Activated T-cell treated with anti-CD3 and anti-CD28 coated beads, Interleukin-2, amount 50 U/mL, for 72 hours (primary cell): ENCODE data around the gene KCNJ15. TPM values are rescaled to one million over a fixed set of nuclear protein-coding genes. Genes with fewer than 3 reads are reported as not detected.

Source experiments
- ATAC-seq, 2 donors: fragments of 150-1000 bp; cut with Tn5 transposase; replicated peaks in 1 of 2; 2 replicates each; pipeline ENCODE4 v1.10.0; 2021; ENCODE audit warnings: moderate library complexity in 2 of 2, mild to moderate bottlenecking in 1 of 2
- DNase-seq, 2 donors: peaks; one replicate each; pipeline ENCODE4 v3.0.0; 2021 to 2022; ENCODE audit warnings: mixed read lengths in 1 of 2
- H3K27ac Mint-ChIP-seq: one replicate; pipeline ENCODE4 v1.8.0; 2022; ENCODE audit warnings: mild to moderate bottlenecking, moderate library complexity, mixed read lengths
- H3K27me3 Mint-ChIP-seq: one replicate; pipeline ENCODE4 v1.8.0; 2022; ENCODE audit warnings: low read depth, mixed read lengths
- H3K36me3 Mint-ChIP-seq, 2 donors: one replicate each; pipeline ENCODE4 v1.8.0; 2022; ENCODE audit warnings: mixed read lengths in 2 of 2, mild to moderate bottlenecking in 1 of 2; ENCODE audit not compliant: insufficient read depth in 2 of 2
- H3K4me1 Mint-ChIP-seq: one replicate; pipeline ENCODE4 v1.8.0; 2022; ENCODE audit warnings: low read depth, mixed read lengths
- H3K4me3 Mint-ChIP-seq, 2 donors: one replicate each; pipeline ENCODE4 v1.8.0; 2022; ENCODE audit warnings: mild to moderate bottlenecking in 2 of 2, mixed read lengths in 2 of 2, moderate library complexity in 2 of 2
- H3K9me3 Mint-ChIP-seq, 2 donors: one replicate each; pipeline ENCODE4 v1.8.0; 2022; ENCODE audit warnings: mixed read lengths in 2 of 2
- total RNA-seq, 2 donors: library from RNA; stranded (reverse); gene quantifications; one replicate each; pipeline ENCODE4 v1.2.3, GENCODE V29; 2022

The KCNJ15 gene
- total RNA-seq, 2 donors from 2014 or later = 0.07 TPM; not detected in 1

- Mint-ChIP-seq H3K4me3 (no peak overlapping the region), H3K4me1 (peaks cover 11% of the 10 kb centered on the region), H3K27me3 (no peaks in the 10 kb centered on the region), H3K27ac (no peak overlapping the region), H3K9me3 (no peaks in the 10 kb centered on the region), H3K36me3 (no peaks in the 10 kb centered on the region)
- DNase-seq (no peak), ATAC-seq (no peak)
These were observed 58.3 kb downstream of the KCNJ15 start for GRCh38 chr21:38315122-38315521.

GRCh38 chr21:38319781-38320180, 63.0 kb downstream of the KCNJ15 start:
- Mint-ChIP-seq H3K9me3 (peaks cover 0 to 2% of the 10 kb centered on the region in 2 donors), H3K4me3 (no peak overlapping the region), H3K27ac (no peak overlapping the region), H3K4me1 (peaks cover 15% of the 10 kb centered on the region), H3K36me3 (no peaks in the 10 kb centered on the region), H3K27me3 (no peaks in the 10 kb centered on the region)
- ATAC-seq (no peak), DNase-seq (no peak)

GRCh38 chr21:38321568-38321967, 64.8 kb downstream of the KCNJ15 start:
- no peak for DNase-seq
- Mint-ChIP-seq H3K27me3 (no peaks in the 10 kb centered on the region), H3K4me1 (peaks cover 16% of the 10 kb centered on the region), H3K9me3 (peaks cover 0 to 2% of the 10 kb centered on the region in 2 donors), H3K27ac (no peak overlapping the region), H3K4me3 (no peak overlapping the region), H3K36me3 (no peaks in the 10 kb centered on the region)
- ATAC-seq = no peak

- DNase-seq = no peak
- Mint-ChIP-seq H3K27ac (no peak overlapping the region), H3K4me3 (no peak overlapping the region), H3K36me3 (no peaks in the 10 kb centered on the region), H3K4me1 (peaks cover 16% of the 10 kb centered on the region), H3K9me3 (peaks cover 0 to 2% of the 10 kb centered on the region in 2 donors), H3K27me3 (no peaks in the 10 kb centered on the region)
- no peak for ATAC-seq
These were observed 65.6 kb downstream of the KCNJ15 start for GRCh38 chr21:38322311-38322950.

- no peak overlapping the region for H3K27ac Mint-ChIP-seq
- ATAC-seq (peak; percentile 27 to 50), DNase-seq (no peak)
These were observed 67.1 kb downstream of the KCNJ15 start for GRCh38 chr21:38323721-38324531.

GRCh38 chr21:38325216-38325615, 68.4 kb downstream of the KCNJ15 start:
- DNase-seq = no peak
- no peak overlapping the region for H3K4me3 Mint-ChIP-seq
- H3K27me3 Mint-ChIP-seq = no peaks in the 10 kb centered on the region
- peaks cover 0 to 2% of the 10 kb centered on the region in 2 donors for H3K9me3 Mint-ChIP-seq
- no peak overlapping the region for H3K27ac Mint-ChIP-seq
- H3K4me1 Mint-ChIP-seq = peaks cover 20% of the 10 kb centered on the region
- ATAC-seq = no peak
- H3K36me3 Mint-ChIP-seq = no peaks in the 10 kb centered on the region

More at GRCh38 chr21:38323721-38324531, 67.1 kb downstream of the KCNJ15 start:
- Mint-ChIP-seq H3K4me1 (peaks cover 20% of the 10 kb centered on the region), H3K4me3 (peak overlapping the region; percentile 1 to 8), H3K36me3 (no peaks in the 10 kb centered on the region), H3K27me3 (no peaks in the 10 kb centered on the region), H3K9me3 (peaks cover 0 to 2% of the 10 kb centered on the region in 2 donors)

- Mint-ChIP-seq H3K36me3 (no peaks in the 10 kb centered on the region), H3K4me1 (peaks cover 20% of the 10 kb centered on the region), H3K27ac (no peak overlapping the region), H3K27me3 (no peaks in the 10 kb centered on the region), H3K9me3 (peaks cover 0 to 2% of the 10 kb centered on the region in 2 donors), H3K4me3 (no peak overlapping the region)
- ATAC-seq (no peak), DNase-seq (no peak)
These were observed 69.1 kb downstream of the KCNJ15 start for GRCh38 chr21:38325731-38326420.

GRCh38 chr21:38326429-38326828, 69.6 kb downstream of the KCNJ15 start:
- DNase-seq = no peak
- no peaks in the 10 kb centered on the region for H3K9me3 Mint-ChIP-seq
- no peak for ATAC-seq
- no peaks in the 10 kb centered on the region for H3K27me3 Mint-ChIP-seq
- peaks cover 20% of the 10 kb centered on the region for H3K4me1 Mint-ChIP-seq
- no peak overlapping the region for H3K27ac Mint-ChIP-seq
- no peak overlapping the region for H3K4me3 Mint-ChIP-seq
- H3K36me3 Mint-ChIP-seq = no peaks in the 10 kb centered on the region

GRCh38 chr21:38326899-38327298, 70.1 kb downstream of the KCNJ15 start:
- Mint-ChIP-seq H3K9me3 (no peaks in the 10 kb centered on the region), H3K36me3 (no peaks in the 10 kb centered on the region), H3K27ac (no peak overlapping the region), H3K4me1 (peaks cover 20% of the 10 kb centered on the region), H3K27me3 (no peaks in the 10 kb centered on the region), H3K4me3 (no peak overlapping the region)
- DNase-seq (no peak), ATAC-seq (no peak)

GRCh38 chr21:38327984-38328383, 71.2 kb downstream of the KCNJ15 start:
- H3K36me3 Mint-ChIP-seq = no peaks in the 10 kb centered on the region
- peaks cover 20% of the 10 kb centered on the region for H3K4me1 Mint-ChIP-seq
- no peaks in the 10 kb centered on the region for H3K27me3 Mint-ChIP-seq
- no peak overlapping the region for H3K4me3 Mint-ChIP-seq
- no peaks in the 10 kb centered on the region for H3K9me3 Mint-ChIP-seq
- H3K27ac Mint-ChIP-seq = no peak overlapping the region
- DNase-seq (peak in 1 of 2 donors; percentile 12), ATAC-seq (peak; percentile 78 to 89)

- ATAC-seq (no peak), DNase-seq (no peak)
- Mint-ChIP-seq H3K36me3 (no peaks in the 10 kb centered on the region), H3K9me3 (no peaks in the 10 kb centered on the region), H3K4me3 (no peak overlapping the region), H3K4me1 (peaks cover 10% of the 10 kb centered on the region), H3K27me3 (no peaks in the 10 kb centered on the region), H3K27ac (no peak overlapping the region)
These were observed 72.4 kb downstream of the KCNJ15 start for GRCh38 chr21:38329162-38329561.

- H3K27me3 Mint-ChIP-seq = no peaks in the 10 kb centered on the region
- H3K36me3 Mint-ChIP-seq = no peaks in the 10 kb centered on the region
- H3K9me3 Mint-ChIP-seq = no peaks in the 10 kb centered on the region
- DNase-seq (no peak), ATAC-seq (no peak)
- H3K4me3 Mint-ChIP-seq = no peak overlapping the region
- no peak overlapping the region for H3K27ac Mint-ChIP-seq
- H3K4me1 Mint-ChIP-seq = peaks cover 4% of the 10 kb centered on the region
These were observed 73.9 kb downstream of the KCNJ15 start for GRCh38 chr21:38330666-38331065.
